22Rv1 (cell line): Measurements from ENCODE around the gene GNAI1.

Experiments used
- H3K27ac ChIP-seq: fragments of 450-650 bp; 2 replicates; pipeline ENCODE4 v1.5.1; 2017
- CTCF ChIP-seq: fragments of 450-650 bp; IDR thresholded peaks from 2 replicates; pipeline ENCODE4 v1.5.1; 2017; ENCODE audit warnings: mild to moderate bottlenecking
- ZFX ChIP-seq: fragments of 450-650 bp; IDR thresholded peaks from 2 replicates; pipeline ENCODE4 v1.6.1; 2017; ENCODE audit warnings: antibody characterized with exemption, borderline replicate concordance

The GNAI1 gene

GRCh38 chr7:80114159-80114558 is 20.5 kb upstream of the GNAI1 start:
- H3K27ac ChIP-seq, result no peak overlapping the region
- TF ChIP-seq ZFX (no peak), CTCF (no peak)

GRCh38 chr7:80124526-80125264 is 9.9 kb upstream of the GNAI1 start:
- no peak overlapping the region for H3K27ac ChIP-seq
- TF ChIP-seq CTCF (no peak), ZFX (no peak)

- TF ChIP-seq ZFX, result no peak
- no peak for TF ChIP-seq CTCF
- no peak overlapping the region for H3K27ac ChIP-seq
These were observed 7.0 kb upstream of the GNAI1 start for GRCh38 chr7:80127412-80128160.

GRCh38 chr7:80128918-80129317 is 5.7 kb upstream of the GNAI1 start:
- no peak for TF ChIP-seq CTCF
- TF ChIP-seq ZFX, result no peak
- no peak overlapping the region for H3K27ac ChIP-seq

- H3K27ac ChIP-seq, result no peak overlapping the region
- TF ChIP-seq ZFX (no peak), CTCF (no peak)
These were observed 4.8 kb upstream of the GNAI1 start for GRCh38 chr7:80129785-80130184.

- H3K27ac ChIP-seq, result no peak overlapping the region
- TF ChIP-seq CTCF (no peak), ZFX (no peak)
These were observed 2.8 kb upstream of the GNAI1 start for GRCh38 chr7:80131675-80132435.

- no peak overlapping the region for H3K27ac ChIP-seq
- TF ChIP-seq CTCF (no peak), ZFX (no peak)
These were observed 2.0 kb upstream of the GNAI1 start for GRCh38 chr7:80132594-80132993.
